ENCODE results near the gene ADAM33.

Gene ADAM33

GRCh38 chr20:3686867-3687321, 5.1 kb upstream of the ADAM33 start:
- DNase-seq (ENCODE audit: low read depth in 2 of 2) = peak; percentile 85 to 86

- no peak for DNase-seq (ENCODE audit: low read depth in 2 of 2)
These were observed 4.6 kb upstream of the ADAM33 start for GRCh38 chr20:3686421-3686820.

- no peak for DNase-seq (ENCODE audit: low read depth in 2 of 2)
These were observed 3.5 kb upstream of the ADAM33 start for GRCh38 chr20:3685341-3685740.

GRCh38 chr20:3681352-3681930, 369 bp downstream of the ADAM33 start:
- no peak for DNase-seq (ENCODE audit: low read depth in 2 of 2)

GRCh38 chr20:3680701-3681351, 984 bp downstream of the ADAM33 start:
- no peak for DNase-seq (ENCODE audit: low read depth in 2 of 2)

- DNase-seq (ENCODE audit: low read depth in 2 of 2) = peak; percentile 58 to 62
These were observed 1.8 kb downstream of the ADAM33 start for GRCh38 chr20:3679749-3680700.

GRCh38 chr20:3678856-3679720, 2.7 kb downstream of the ADAM33 start:
- peak in 1 of 2 experiments; percentile 20 for DNase-seq (ENCODE audit: low read depth in 2 of 2)

GRCh38 chr20:3678198-3678597, 3.6 kb downstream of the ADAM33 start:
- DNase-seq (ENCODE audit: low read depth in 2 of 2) = no peak

GRCh38 chr20:3677733-3678132, 4.1 kb downstream of the ADAM33 start:
- DNase-seq (ENCODE audit: low read depth in 2 of 2) = peak in 1 of 2 experiments; percentile 18

- DNase-seq (ENCODE audit: low read depth in 2 of 2) = no peak
These were observed 6.6 kb downstream of the ADAM33 start for GRCh38 chr20:3674995-3675900.

GRCh38 chr20:3674447-3674846, 7.4 kb downstream of the ADAM33 start:
- DNase-seq (ENCODE audit: low read depth in 2 of 2) = no peak

- DNase-seq (ENCODE audit: low read depth in 2 of 2) = no peak
These were observed 8.4 kb downstream of the ADAM33 start for GRCh38 chr20:3673221-3674070.

- no peak for DNase-seq (ENCODE audit: low read depth in 2 of 2)
These were observed 9.2 kb downstream of the ADAM33 start for GRCh38 chr20:3672547-3673171.

GRCh38 chr20:3671986-3672546, 9.7 kb downstream of the ADAM33 start:
- DNase-seq (ENCODE audit: low read depth in 2 of 2) = no peak

GRCh38 chr20:3670945-3671344, 10.9 kb downstream of the ADAM33 start:
- DNase-seq (ENCODE audit: low read depth in 2 of 2) = no peak

- no peak for DNase-seq (ENCODE audit: low read depth in 2 of 2)
These were observed 11.3 kb downstream of the ADAM33 start for GRCh38 chr20:3670511-3670910.

GRCh38 chr20:3669710-3670367, 12.0 kb downstream of the ADAM33 start:
- DNase-seq (ENCODE audit: low read depth in 2 of 2) = no peak

- DNase-seq (ENCODE audit: low read depth in 2 of 2) = no peak
These were observed 14.3 kb downstream of the ADAM33 start for GRCh38 chr20:3667434-3668037.

All from fibroblast of skin of left quadriceps (primary cell).